GM23338 (cell line): ENCODE measurements around the gene CRACDL. TPM values are rescaled to one million over a fixed set of nuclear protein-coding genes. Genes with fewer than 3 reads are reported as not detected.

Experiments used
- ETS1 ChIP-seq: IDR thresholded peaks from 2 replicates; pipeline ENCODE4 v1.6.1; 2016; ENCODE audit warnings: antibody characterized with exemption
- EZH2 ChIP-seq: fragments of 200-600 bp; sonication (generic); IDR thresholded peaks from one replicate; pipeline ENCODE4 v1.8.0; 2017; ENCODE audit warnings: antibody characterized with exemption, mild to moderate bottlenecking, low read depth; ENCODE audit not compliant: unreplicated experiment
- EZH2phosphoT487 ChIP-seq: fragments of 200-600 bp; sonication (generic); IDR thresholded peaks from one replicate; pipeline ENCODE4 v1.8.1; 2018; ENCODE audit warnings: antibody characterized with exemption; ENCODE audit not compliant: unreplicated experiment
- REST ChIP-seq: IDR thresholded peaks from one replicate; pipeline ENCODE4 v1.6.1; 2018; ENCODE audit warnings: antibody characterized with exemption; ENCODE audit not compliant: unreplicated experiment
- ZNF114 ChIP-seq: fragments of 250-450 bp; sonication (Bioruptor Pico); IDR thresholded peaks from 2 replicates; pipeline ENCODE4 v1.5.0; 2020; ENCODE audit warnings: mild to moderate bottlenecking, moderate library complexity
- ZNF462 ChIP-seq: fragments of 250-450 bp; sonication (Bioruptor Pico); IDR thresholded peaks from 2 replicates; pipeline ENCODE4 v1.5.0; 2020; ENCODE audit warnings: mild to moderate bottlenecking, moderate library complexity
- polyA plus RNA-seq: library from polyadenylated mRNA; unstranded; fragments of >200 nt; fragmentation: Nextera tagmentation; extraction: Ambion mirVana; gene quantifications from 2 replicates; pipeline ENCODE4 v1.2.1, GENCODE V29; 2016
- total RNA-seq: library from RNA; depleted of rRNA; stranded (reverse); fragments of >200 nt; shearing (Covaris generic); gene quantifications from 2 replicates; pipeline ENCODE4 v1.2.3, GENCODE V29; 2014

Gene CRACDL
- total and polyA plus RNA-seq, 2 experiments from 2014 or later: 0.14 to 0.16 TPM

GRCh38 chr2:98912957-98913915 is 22.8 kb downstream of the CRACDL start (continued):
- TF ChIP-seq ZNF462 (CRISPR knock-in tag) (no peak), EZH2phosphoT487 (no peak), ETS1 (no peak), EZH2 (no peak), REST (no peak), ZNF114 (CRISPR knock-in tag) (no peak)
